NT2/D1 (cell line): ENCODE results near the gene ENOX1.

Experiments used
- DNase-seq: peaks from one replicate; pipeline ENCODE4 v3.0.0-alpha.2; 2011; ENCODE audit warnings: low read depth, low spot score
- H3K27me3 ChIP-seq: 2 replicates; pipeline ENCODE4 v1.6.0; 2011; ENCODE audit warnings: mild to moderate bottlenecking; ENCODE audit not compliant: insufficient read length, insufficient read depth
- H3K36me3 ChIP-seq: 2 replicates; pipeline ENCODE4 v1.6.1; 2011; ENCODE audit warnings: mild to moderate bottlenecking, low read length, mixed read lengths; ENCODE audit not compliant: insufficient read depth, insufficient read length
- H3K4me1 ChIP-seq: 2 replicates; pipeline ENCODE4 v1.5.1; 2011; ENCODE audit not compliant: insufficient read depth, insufficient read length
- H3K4me3 ChIP-seq: 2 replicates; pipeline ENCODE4 v1.5.1; 2011; ENCODE audit warnings: low read depth; ENCODE audit not compliant: insufficient read length
- H3K9ac ChIP-seq: 2 replicates; pipeline ENCODE4 v1.6.0; 2011; ENCODE audit warnings: low read depth; ENCODE audit not compliant: insufficient read length
- H3K9me3 ChIP-seq: 2 replicates; pipeline ENCODE4 v1.5.1; 2011; ENCODE audit warnings: mild to moderate bottlenecking, low read length; ENCODE audit not compliant: insufficient read depth
- SUZ12 ChIP-seq: IDR thresholded peaks from 2 replicates; pipeline ENCODE4 v1.6.1; 2011; ENCODE audit not compliant: insufficient read length, insufficient read depth; ENCODE audit errors: extremely low read depth
- YY1 ChIP-seq: IDR thresholded peaks from 2 replicates; pipeline ENCODE4 v1.6.1; 2011; ENCODE audit not compliant: insufficient read length, insufficient read depth
- ZNF274 ChIP-seq: IDR thresholded peaks from 2 replicates; pipeline ENCODE4 v1.6.1; 2011; ENCODE audit warnings: mild to moderate bottlenecking, low read depth, low read length

The ENOX1 gene

GRCh38 chr13:43785261-43785649 is 1.5 kb downstream of the ENOX1 start:
- TF ChIP-seq YY1 (no peak), ZNF274 (no peak), SUZ12 (no peak)
- H3K4me1 ChIP-seq = no peaks in the 10 kb centered on the region
- H3K9me3 ChIP-seq = no peaks in the 10 kb centered on the region
- peaks cover 4% of the 10 kb centered on the region for H3K27me3 ChIP-seq
- H3K9ac ChIP-seq = no peak overlapping the region
- no peak for DNase-seq
- no peaks in the 10 kb centered on the region for H3K36me3 ChIP-seq
- peak overlapping the region; percentile 72 for H3K4me3 ChIP-seq

- DNase-seq = no peak
- no peaks in the 10 kb centered on the region for H3K4me1 ChIP-seq
- H3K4me3 ChIP-seq = no peak overlapping the region
- peaks cover 4% of the 10 kb centered on the region for H3K27me3 ChIP-seq
- H3K9me3 ChIP-seq = no peaks in the 10 kb centered on the region
- no peak overlapping the region for H3K9ac ChIP-seq
- TF ChIP-seq YY1 (no peak), ZNF274 (no peak), SUZ12 (no peak)
- H3K36me3 ChIP-seq = no peaks in the 10 kb centered on the region
Observed at GRCh38 chr13:43784496-43784895, 2.3 kb downstream of the ENOX1 start.

- H3K4me3 ChIP-seq = no peak overlapping the region
- no peaks in the 10 kb centered on the region for H3K9me3 ChIP-seq
- DNase-seq = no peak
- no peak for TF ChIP-seq ZNF274
- no peak for TF ChIP-seq SUZ12
- no peak for TF ChIP-seq YY1
- H3K4me1 ChIP-seq = no peaks in the 10 kb centered on the region
- peaks cover 4% of the 10 kb centered on the region for H3K27me3 ChIP-seq
- H3K36me3 ChIP-seq = no peaks in the 10 kb centered on the region
- no peak overlapping the region for H3K9ac ChIP-seq
Observed at GRCh38 chr13:43783820-43784219, 3.0 kb downstream of the ENOX1 start.

GRCh38 chr13:43782686-43783085 is 4.1 kb downstream of the ENOX1 start:
- H3K9me3 ChIP-seq = no peaks in the 10 kb centered on the region
- no peak for TF ChIP-seq ZNF274
- no peak for TF ChIP-seq SUZ12
- no peak for TF ChIP-seq YY1
- H3K27me3 ChIP-seq = peaks cover 4% of the 10 kb centered on the region
- H3K4me3 ChIP-seq = no peak overlapping the region
- no peaks in the 10 kb centered on the region for H3K4me1 ChIP-seq
- no peak for DNase-seq
- H3K36me3 ChIP-seq = no peaks in the 10 kb centered on the region
- H3K9ac ChIP-seq = no peak overlapping the region

- Histone ChIP-seq H3K4me1 (no peaks in the 10 kb centered on the region), H3K36me3 (no peaks in the 10 kb centered on the region), H3K9ac (no peak overlapping the region), H3K4me3 (no peak overlapping the region), H3K27me3 (peaks cover 4% of the 10 kb centered on the region), H3K9me3 (no peaks in the 10 kb centered on the region)
- TF ChIP-seq SUZ12 = no peak
- no peak for TF ChIP-seq YY1
- no peak for TF ChIP-seq ZNF274
- DNase-seq = no peak
Observed at GRCh38 chr13:43780666-43781065, 6.1 kb downstream of the ENOX1 start.

- Histone ChIP-seq H3K4me1 (no peaks in the 10 kb centered on the region), H3K36me3 (no peaks in the 10 kb centered on the region), H3K9me3 (no peaks in the 10 kb centered on the region), H3K27me3 (no peaks in the 10 kb centered on the region), H3K4me3 (no peak overlapping the region), H3K9ac (no peak overlapping the region)
- no peak for DNase-seq
- no peak for TF ChIP-seq SUZ12
- TF ChIP-seq ZNF274 = no peak
- no peak for TF ChIP-seq YY1
Observed at GRCh38 chr13:43776501-43777079, 10.2 kb downstream of the ENOX1 start.

- H3K9me3 ChIP-seq = no peaks in the 10 kb centered on the region
Observed at GRCh38 chr13:43776006-43776405, 10.8 kb downstream of the ENOX1 start.

GRCh38 chr13:43773602-43774001 is 13.2 kb downstream of the ENOX1 start:
- Histone ChIP-seq H3K9ac (no peak overlapping the region), H3K4me3 (no peak overlapping the region), H3K9me3 (no peaks in the 10 kb centered on the region), H3K4me1 (no peaks in the 10 kb centered on the region), H3K27me3 (no peaks in the 10 kb centered on the region), H3K36me3 (no peaks in the 10 kb centered on the region)
- TF ChIP-seq ZNF274 = no peak
- no peak for TF ChIP-seq YY1
- TF ChIP-seq SUZ12 = no peak
- DNase-seq = no peak

More at GRCh38 chr13:43776006-43776405, 10.8 kb downstream of the ENOX1 start:
- Histone ChIP-seq H3K9ac (no peak overlapping the region), H3K4me3 (no peak overlapping the region), H3K27me3 (no peaks in the 10 kb centered on the region), H3K4me1 (no peaks in the 10 kb centered on the region), H3K36me3 (no peaks in the 10 kb centered on the region)
- TF ChIP-seq ZNF274 (no peak), YY1 (no peak), SUZ12 (no peak)
- no peak for DNase-seq
